Measurements from ENCODE around the gene TRIM10. TPM values are rescaled to one million over a fixed set of nuclear protein-coding genes. Genes with fewer than 3 reads are reported as not detected.

The TRIM10 gene
- 10 to 100 TPM in 1 of 4 donors, 1 to 10 TPM in 2, under 1 TPM in 1; 0.20 to 19.8 (median 3.7) TPM for total RNA-seq

DNA sequence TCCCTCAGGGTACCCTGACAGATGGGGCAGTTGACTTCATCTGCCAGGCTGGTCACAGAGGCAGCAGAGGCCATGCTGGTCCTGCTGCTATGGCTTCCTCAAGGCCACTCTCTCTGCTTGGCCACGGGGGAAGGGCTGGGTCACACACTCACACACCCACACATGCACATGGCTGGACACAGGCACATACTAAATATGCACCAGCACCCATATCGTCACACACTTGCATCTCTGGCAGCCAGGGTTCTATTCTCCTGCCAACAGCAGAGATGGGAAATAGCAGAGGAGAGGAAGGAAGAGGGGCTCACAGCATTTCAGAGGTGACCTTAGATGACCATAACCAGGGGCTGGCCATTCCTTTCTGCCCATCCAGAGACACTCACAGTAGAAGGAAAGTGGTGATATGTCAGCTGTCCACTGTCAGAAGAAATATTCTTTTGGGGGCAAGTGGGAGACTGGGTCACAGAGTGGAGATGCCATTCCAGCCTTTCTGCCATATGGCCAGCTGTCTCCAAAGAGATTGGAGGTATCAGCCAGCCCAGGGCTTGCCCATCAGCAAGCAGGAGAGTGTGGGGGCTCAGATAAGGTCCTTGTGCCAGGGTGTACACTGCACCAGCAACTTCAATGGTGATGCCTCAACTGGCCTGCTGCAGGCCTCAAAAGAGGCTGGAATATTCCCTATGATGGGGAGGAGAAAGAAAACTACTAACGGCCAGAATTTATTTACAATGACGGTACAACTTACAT, at the start of gene TRIM10:
TSS of gene TRIM10 (minus strand) at position 427 of the 747 bp plus-strand sequence. CDS start at position 74, 353 bp downstream.
- Histone ChIP-seq H3K36me3 (no peaks in the 10 kb centered on the region), H3K9me3 (no peaks in the 10 kb centered on the region), H3K4me1 (peaks cover 0 to 17% (median 14%) of the 10 kb centered on the region in 4 donors), H3K27ac (no peak within 1 kb of the TSS), H3K4me3 (no peak within 1 kb of the TSS), H3K27me3 (no peaks in the 10 kb centered on the region)
- intact Hi-C loops (cut with DNase I; ENCODE audit: low total_unique reads) (no loop called here), in situ Hi-C loops (cut with MboI; ENCODE audit: low pct_ligation_motif_present in 1 of 4, low pct_unique_long_range_greater_than_20kb in 1 of 4, low sequenced_read_pairs in 3 of 4) (no loop called here)
- TF ChIP-seq POLR2A (IDR thresholded peaks at IDR 0.05) (no peak), EP300 (IDR thresholded peaks at IDR 0.05; ENCODE audit: low read depth) (no peak), POLR2AphosphoS5 (IDR thresholded peaks at IDR 0.05) (no peak)
- TF ChIP-seq, protein P1, sequence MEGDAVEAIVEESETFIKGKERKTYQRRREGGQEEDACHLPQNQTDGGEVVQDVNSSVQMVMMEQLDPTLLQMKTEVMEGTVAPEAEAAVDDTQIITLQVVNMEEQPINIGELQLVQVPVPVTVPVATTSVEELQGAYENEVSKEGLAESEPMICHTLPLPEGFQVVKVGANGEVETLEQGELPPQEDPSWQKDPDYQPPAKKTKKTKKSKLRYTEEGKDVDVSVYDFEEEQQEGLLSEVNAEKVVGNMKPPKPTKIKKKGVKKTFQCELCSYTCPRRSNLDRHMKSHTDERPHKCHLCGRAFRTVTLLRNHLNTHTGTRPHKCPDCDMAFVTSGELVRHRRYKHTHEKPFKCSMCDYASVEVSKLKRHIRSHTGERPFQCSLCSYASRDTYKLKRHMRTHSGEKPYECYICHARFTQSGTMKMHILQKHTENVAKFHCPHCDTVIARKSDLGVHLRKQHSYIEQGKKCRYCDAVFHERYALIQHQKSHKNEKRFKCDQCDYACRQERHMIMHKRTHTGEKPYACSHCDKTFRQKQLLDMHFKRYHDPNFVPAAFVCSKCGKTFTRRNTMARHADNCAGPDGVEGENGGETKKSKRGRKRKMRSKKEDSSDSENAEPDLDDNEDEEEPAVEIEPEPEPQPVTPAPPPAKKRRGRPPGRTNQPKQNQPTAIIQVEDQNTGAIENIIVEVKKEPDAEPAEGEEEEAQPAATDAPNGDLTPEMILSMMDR (IDR thresholded peaks at IDR 0.05) = no peak
- 84 to 100% methylated on average over 2 to 4 of the region's 4 CpGs for WGBS, 2 donors (ENCODE audit: low coverage in 1 of 2)
- no peak for DNase-seq

GRCh38 chr6:30207619-30208295, 46.7 kb upstream of the TRIM10 start:
- intact Hi-C loops (cut with DNase I; ENCODE audit: low total_unique reads) (no loop called here), in situ Hi-C loops (cut with MboI; ENCODE audit: low pct_ligation_motif_present in 1 of 4, low pct_unique_long_range_greater_than_20kb in 1 of 4, low sequenced_read_pairs in 3 of 4) (no loop called here)
- H3K4me3 ChIP-seq = no peak overlapping the region
- peaks cover 43 to 75% (median 52%) of the 10 kb centered on the region in 4 donors for H3K4me1 ChIP-seq
- 37 to 45% methylated on average over 3 to 4 of the region's 4 CpGs for WGBS, 2 donors (ENCODE audit: low coverage in 1 of 2)
- H3K36me3 ChIP-seq = no peaks in the 10 kb centered on the region
- H3K27ac ChIP-seq = peak overlapping the region; percentile 70 to 85 (median 82)
- H3K27me3 ChIP-seq = no peaks in the 10 kb centered on the region
- H3K9me3 ChIP-seq = no peaks in the 10 kb centered on the region
- DNase-seq = peak; percentile 48
- no peak for TF ChIP-seq EP300 (IDR thresholded peaks at IDR 0.05; ENCODE audit: low read depth)
- no peak for TF ChIP-seq POLR2A (IDR thresholded peaks at IDR 0.05)
- TF ChIP-seq, protein P1 (IDR thresholded peaks at IDR 0.05) = no peak
- no peak for TF ChIP-seq POLR2AphosphoS5 (IDR thresholded peaks at IDR 0.05)

DNA sequence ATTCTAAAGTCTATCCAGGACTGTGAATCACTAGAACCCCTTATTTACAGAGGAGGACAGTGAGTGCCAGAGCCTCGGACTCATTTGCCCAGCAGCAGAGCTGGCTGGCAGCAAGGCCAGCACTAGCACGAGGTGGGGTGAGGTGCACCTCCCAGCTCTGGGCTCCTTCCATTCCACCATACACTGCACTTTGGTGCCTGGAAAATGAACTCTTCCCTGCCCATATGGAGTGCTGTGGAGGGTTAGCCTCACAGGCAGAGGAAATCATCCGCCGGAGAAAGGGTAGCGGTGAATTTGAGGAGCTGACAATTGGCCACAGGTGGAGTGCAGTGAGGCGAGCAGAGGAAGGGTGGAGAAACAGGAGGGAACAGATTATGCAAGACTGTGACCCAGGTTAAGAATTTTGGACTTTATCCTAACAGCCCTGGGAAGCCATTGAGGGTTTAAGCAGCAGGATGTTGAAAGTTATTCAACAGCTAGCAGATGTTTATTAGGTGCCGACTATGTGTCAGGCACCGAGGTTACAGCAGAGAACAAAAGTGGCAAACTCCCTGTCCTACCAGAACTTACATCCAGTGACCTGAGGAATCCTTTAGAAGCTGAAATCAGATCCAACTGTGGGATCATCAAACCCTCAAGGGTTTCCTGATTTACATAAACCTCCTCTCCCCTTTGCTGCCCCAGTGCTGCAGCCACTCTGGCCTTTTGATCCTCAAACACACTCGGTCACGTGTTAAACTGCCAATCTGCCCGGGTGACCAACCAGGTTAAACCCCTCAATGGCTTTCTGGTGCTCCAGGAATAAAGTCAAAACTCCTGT, 46.0 kb upstream of the TRIM10 start:
- DNase-seq = peak; percentile 43
- no peak overlapping the region for H3K4me3 ChIP-seq
- H3K4me1 ChIP-seq = peaks cover 39 to 74% (median 48%) of the 10 kb centered on the region in 4 donors
- H3K27me3 ChIP-seq = no peaks in the 10 kb centered on the region
- 4 to 38% methylated on average over 4 to 11 of the region's 11 CpGs for WGBS, 2 donors (ENCODE audit: low coverage in 1 of 2)
- no peaks in the 10 kb centered on the region for H3K36me3 ChIP-seq
- H3K9me3 ChIP-seq = no peaks in the 10 kb centered on the region
- in situ Hi-C loops (cut with MboI; ENCODE audit: low pct_ligation_motif_present in 1 of 4, low pct_unique_long_range_greater_than_20kb in 1 of 4, low sequenced_read_pairs in 3 of 4) (no loop called here), intact Hi-C loops (cut with DNase I; ENCODE audit: low total_unique reads) (no loop called here)
- TF ChIP-seq POLR2A (IDR thresholded peaks at IDR 0.05) = no peak
- TF ChIP-seq, protein P1 (IDR thresholded peaks at IDR 0.05) = no peak
- no peak for TF ChIP-seq EP300 (IDR thresholded peaks at IDR 0.05; ENCODE audit: low read depth)
- TF ChIP-seq POLR2AphosphoS5 (IDR thresholded peaks at IDR 0.05) = peak in 1 of 3 donors; percentile 50
- H3K27ac ChIP-seq = peak overlapping the region; percentile 70 to 85 (median 82)
